ENCODE data around the gene MRPL48. TPM values are rescaled to one million over a fixed set of nuclear protein-coding genes. Genes with fewer than 3 reads are reported as not detected.
"Not testable (repeated sequence)": the region's sequence is repeated elsewhere in the genome, so short reads cannot be mapped to it uniquely, and the experiment has no call there.

The MRPL48 gene
- total RNA-seq, 1 experiment from 2014 or later: 41.6 TPM

GRCh38 chr11:73760679-73761402 is 26.8 kb upstream of the MRPL48 start, which contains the start of gene RAB6A:
TSS of gene RAB6A (minus strand) at chr11:73761074. CDS start at chr11:73760635, 439 bp downstream.
- peak within 1 kb of the TSS; percentile 48 for H3K27ac ChIP-seq (ENCODE audit: low read length)
- H3K4me1 ChIP-seq (ENCODE audit: low read length): peaks cover 27% of the 10 kb centered on the region
- no peaks in the 10 kb centered on the region for H3K9me2 ChIP-seq (replicated peaks; ENCODE audit: insufficient read depth, low read length)
- H3K9me3 ChIP-seq (ENCODE audit: low read length): no peaks in the 10 kb centered on the region
- peak within 1 kb of the TSS; percentile 33; the same call in 1 of the 2 replicates for H2AFZ ChIP-seq (ENCODE audit: low read length)
- DNase-seq: peak; percentile 100
- peaks cover 16% of the 10 kb centered on the region; the same call in 1 of the 2 replicates for H4K20me1 ChIP-seq (ENCODE audit: insufficient read depth, low read depth, low read length)
- peaks cover 4% of the 10 kb centered on the region; the same call in 1 of the 2 replicates for H3K36me3 ChIP-seq (ENCODE audit: insufficient read depth, low read length)
- peak within 1 kb of the TSS; percentile 87 for H3K9ac ChIP-seq (ENCODE audit: low read length)
- peaks cover 48% of the 10 kb centered on the region for H3K79me2 ChIP-seq (ENCODE audit: low read length)
- peak within 1 kb of the TSS; percentile 91 for H3K4me2 ChIP-seq (ENCODE audit: low read depth, low read length, poor library complexity, severe bottlenecking)
- no peaks in the 10 kb centered on the region for H3K27me3 ChIP-seq (ENCODE audit: low read length)
- H3K4me3 ChIP-seq (ENCODE audit: low read length): peak within 1 kb of the TSS; percentile 93

- no peak overlapping the region for H3K27ac ChIP-seq (ENCODE audit: low read length)
These were observed 26.2 kb upstream of the MRPL48 start for GRCh38 chr11:73761403-73761945.

GRCh38 chr11:73762732-73763131 is 24.9 kb upstream of the MRPL48 start:
- no peaks in the 10 kb centered on the region for H3K9me2 ChIP-seq (replicated peaks; ENCODE audit: insufficient read depth, low read length)
- H3K27me3 ChIP-seq (ENCODE audit: low read length): no peaks in the 10 kb centered on the region
- peaks cover 16% of the 10 kb centered on the region; the same call in 1 of the 2 replicates for H4K20me1 ChIP-seq (ENCODE audit: insufficient read depth, low read depth, low read length)
- no peaks in the 10 kb centered on the region for H3K9me3 ChIP-seq (ENCODE audit: low read length)
- peaks cover 35% of the 10 kb centered on the region for H3K4me1 ChIP-seq (ENCODE audit: low read length)
- no peak overlapping the region for H3K9ac ChIP-seq (ENCODE audit: low read length)
- DNase-seq: no peak
- H3K79me2 ChIP-seq (ENCODE audit: low read length): peaks cover 30% of the 10 kb centered on the region
- H3K36me3 ChIP-seq (ENCODE audit: insufficient read depth, low read length): no peaks in the 10 kb centered on the region
- peak overlapping the region; percentile 79 for H2AFZ ChIP-seq (ENCODE audit: low read length)
- no peak overlapping the region for H3K4me3 ChIP-seq (ENCODE audit: low read length)
- H3K4me2 ChIP-seq (ENCODE audit: low read depth, low read length, poor library complexity, severe bottlenecking): no peak overlapping the region
- no peak overlapping the region for H3K27ac ChIP-seq (ENCODE audit: low read length)

More at GRCh38 chr11:73761403-73761945, 26.2 kb upstream of the MRPL48 start:
- H3K36me3 ChIP-seq (ENCODE audit: insufficient read depth, low read length): peaks cover 1% of the 10 kb centered on the region; the same call in 1 of the 2 replicates
- peaks cover 16% of the 10 kb centered on the region; the same call in 1 of the 2 replicates for H4K20me1 ChIP-seq (ENCODE audit: insufficient read depth, low read depth, low read length)
- no peaks in the 10 kb centered on the region for H3K27me3 ChIP-seq (ENCODE audit: low read length)
- peak overlapping the region; percentile 26; the same call in 1 of the 2 replicates for H3K9ac ChIP-seq (ENCODE audit: low read length)
- no peak overlapping the region for H2AFZ ChIP-seq (ENCODE audit: low read length)
- no peak for DNase-seq
- H3K4me3 ChIP-seq (ENCODE audit: low read length): peak overlapping the region; percentile 39; the same call in 1 of the 2 replicates
- H3K4me2 ChIP-seq (ENCODE audit: low read depth, low read length, poor library complexity, severe bottlenecking): peak overlapping the region; percentile 57
- peaks cover 42% of the 10 kb centered on the region for H3K79me2 ChIP-seq (ENCODE audit: low read length)
- H3K4me1 ChIP-seq (ENCODE audit: low read length): peaks cover 31% of the 10 kb centered on the region
- no peaks in the 10 kb centered on the region for H3K9me2 ChIP-seq (replicated peaks; ENCODE audit: insufficient read depth, low read length)
- H3K9me3 ChIP-seq (ENCODE audit: low read length): no peaks in the 10 kb centered on the region

GRCh38 chr11:73766763-73767162 is 20.9 kb upstream of the MRPL48 start:
- no peak overlapping the region for H3K9ac ChIP-seq (ENCODE audit: low read length)
- H3K4me1 ChIP-seq (ENCODE audit: low read length): peaks cover 15% of the 10 kb centered on the region
- no peak overlapping the region for H3K27ac ChIP-seq (ENCODE audit: low read length)
- no peaks in the 10 kb centered on the region for H3K9me3 ChIP-seq (ENCODE audit: low read length)
- H3K4me2 ChIP-seq (ENCODE audit: low read depth, low read length, poor library complexity, severe bottlenecking): no peak overlapping the region
- no peaks in the 10 kb centered on the region for H3K9me2 ChIP-seq (replicated peaks; ENCODE audit: insufficient read depth, low read length)
- no peak overlapping the region for H2AFZ ChIP-seq (ENCODE audit: low read length)
- H3K36me3 ChIP-seq (ENCODE audit: insufficient read depth, low read length): no peaks in the 10 kb centered on the region
- DNase-seq: no peak
- H3K4me3 ChIP-seq (ENCODE audit: low read length): no peak overlapping the region
- no peaks in the 10 kb centered on the region for H3K27me3 ChIP-seq (ENCODE audit: low read length)
- no peaks in the 10 kb centered on the region for H3K79me2 ChIP-seq (ENCODE audit: low read length)
- no peaks in the 10 kb centered on the region for H4K20me1 ChIP-seq (ENCODE audit: insufficient read depth, low read depth, low read length)

GRCh38 chr11:73770811-73771210 is 16.9 kb upstream of the MRPL48 start:
- not testable (repeated sequence) for H3K4me1 ChIP-seq (ENCODE audit: low read length); H3K27me3 ChIP-seq (ENCODE audit: low read length); DNase-seq; H3K4me2 ChIP-seq (ENCODE audit: low read depth, low read length, poor library complexity, severe bottlenecking); H3K9me3 ChIP-seq (ENCODE audit: low read length); H3K4me3 ChIP-seq (ENCODE audit: low read length); H3K9ac ChIP-seq (ENCODE audit: low read length); H3K27ac ChIP-seq (ENCODE audit: low read length); H4K20me1 ChIP-seq (ENCODE audit: insufficient read depth, low read depth, low read length); H3K9me2 ChIP-seq (replicated peaks; ENCODE audit: insufficient read depth, low read length); H2AFZ ChIP-seq (ENCODE audit: low read length); H3K36me3 ChIP-seq (ENCODE audit: insufficient read depth, low read length); H3K79me2 ChIP-seq (ENCODE audit: low read length)

GRCh38 chr11:73779084-73779902 is 8.4 kb upstream of the MRPL48 start:
- no peaks in the 10 kb centered on the region for H4K20me1 ChIP-seq (ENCODE audit: insufficient read depth, low read depth, low read length)
- H3K27me3 ChIP-seq (ENCODE audit: low read length): no peaks in the 10 kb centered on the region
- H3K4me3 ChIP-seq (ENCODE audit: low read length): peak overlapping the region; percentile 62
- H3K36me3 ChIP-seq (ENCODE audit: insufficient read depth, low read length): no peaks in the 10 kb centered on the region
- H3K4me2 ChIP-seq (ENCODE audit: low read depth, low read length, poor library complexity, severe bottlenecking): peak overlapping the region; percentile 73
- peak overlapping the region; percentile 84 for H3K27ac ChIP-seq (ENCODE audit: low read length)
- H3K9me2 ChIP-seq (replicated peaks; ENCODE audit: insufficient read depth, low read length): no peaks in the 10 kb centered on the region
- no peaks in the 10 kb centered on the region for H3K9me3 ChIP-seq (ENCODE audit: low read length)
- peak overlapping the region; percentile 70 for H3K9ac ChIP-seq (ENCODE audit: low read length)
- DNase-seq: peak; percentile 99
- no peaks in the 10 kb centered on the region for H3K79me2 ChIP-seq (ENCODE audit: low read length)
- H2AFZ ChIP-seq (ENCODE audit: low read length): peak overlapping the region; percentile 66
- H3K4me1 ChIP-seq (ENCODE audit: low read length): peaks cover 13% of the 10 kb centered on the region

- H3K36me3 ChIP-seq (ENCODE audit: insufficient read depth, low read length): no peaks in the 10 kb centered on the region
- DNase-seq: no peak
- H3K79me2 ChIP-seq (ENCODE audit: low read length): no peaks in the 10 kb centered on the region
- no peak overlapping the region for H3K9ac ChIP-seq (ENCODE audit: low read length)
- H3K4me1 ChIP-seq (ENCODE audit: low read length): peaks cover 13% of the 10 kb centered on the region
- no peak overlapping the region for H3K27ac ChIP-seq (ENCODE audit: low read length)
- H3K27me3 ChIP-seq (ENCODE audit: low read length): no peaks in the 10 kb centered on the region
- no peaks in the 10 kb centered on the region for H4K20me1 ChIP-seq (ENCODE audit: insufficient read depth, low read depth, low read length)
- H3K9me2 ChIP-seq (replicated peaks; ENCODE audit: insufficient read depth, low read length): no peaks in the 10 kb centered on the region
- no peak overlapping the region for H2AFZ ChIP-seq (ENCODE audit: low read length)
- H3K4me3 ChIP-seq (ENCODE audit: low read length): no peak overlapping the region
- H3K4me2 ChIP-seq (ENCODE audit: low read depth, low read length, poor library complexity, severe bottlenecking): no peak overlapping the region
- H3K9me3 ChIP-seq (ENCODE audit: low read length): no peaks in the 10 kb centered on the region
These were observed 6.4 kb upstream of the MRPL48 start for GRCh38 chr11:73781303-73781702.
